Peyer's patch (tissue), 4 donors: ENCODE results near the gene LTBR. TPM values are rescaled to one million over a fixed set of nuclear protein-coding genes. Genes with fewer than 3 reads are reported as not detected.

Source experiments
- DNase-seq, 3 donors: peaks; one replicate each; pipeline ENCODE4 v3.0.0-alpha.2; 2017 to 2019
- H3K27ac ChIP-seq, 4 donors: fragments of 200-600 bp; sonication (generic); one replicate each; pipeline ENCODE4 v1.5.1; 2016 to 2019
- H3K27me3 ChIP-seq, 2 donors: fragments of 200-600 bp; sonication (generic); one replicate each; pipeline ENCODE4 v1.5.1; 2019
- H3K36me3 ChIP-seq, 3 donors: fragments of 200-600 bp; sonication (generic); one replicate each; pipeline ENCODE4 v1.5.1; 2016 to 2019
- H3K4me1 ChIP-seq, 4 donors: fragments of 200-600 bp; sonication (generic); one replicate each; pipeline ENCODE4 v1.5.1; 2016 to 2019
- H3K4me3 ChIP-seq, 4 donors: fragments of 200-600 bp; sonication (generic); 1 replicate in 3 of 4; 2 replicates in 1 of 4; pipeline ENCODE4 v1.5.1; 2016 to 2019; ENCODE audit warnings: mild to moderate bottlenecking in 1 of 4
- H3K9me3 ChIP-seq, 4 donors: fragments of 200-600 bp; sonication (generic); one replicate each; pipeline ENCODE4 v1.5.1; 2016 to 2019; ENCODE audit warnings: mild to moderate bottlenecking in 1 of 4
- CTCF ChIP-seq, 6 experiments: fragments of 450-650 bp in 4 of 6; fragments of 200-600 bp in 2 of 6; sonication (generic) in 1 of 6; IDR thresholded peaks; one replicate each; pipeline ENCODE4 v1.5.1; 2017 to 2019; ENCODE audit warnings: antibody characterized with exemption in 6 of 6, mild to moderate bottlenecking in 3 of 6, moderate library complexity in 1 of 6
- POLR2A ChIP-seq, 2 donors: fragments of 450-650 bp; IDR thresholded peaks; one replicate each; pipeline ENCODE4 v1.5.1; 2017; ENCODE audit warnings: antibody characterized with exemption in 2 of 2, mild to moderate bottlenecking in 2 of 2, moderate library complexity in 2 of 2
- total RNA-seq, 4 donors: library from RNA; depleted of rRNA; stranded (reverse); fragments of >200 nt; gene quantifications; one replicate each; pipeline ENCODE4 v1.1.0, GENCODE V29; 2016

Gene LTBR
- total RNA-seq, 4 donors from 2014 or later, result 113 to 313 (median 294) TPM

- TF ChIP-seq CTCF (IDR thresholded peaks at IDR 0.05) (no peak), POLR2A (IDR thresholded peaks at IDR 0.05) (peak in 1 of 2 donors; percentile 46)
- Histone ChIP-seq H3K27ac (peak overlapping the region; percentile 2 to 81 (median 62)), H3K36me3 (no peaks in the 10 kb centered on the region), H3K4me3 (peak overlapping the region in 2 of 4 donors; percentile 40 to 44), H3K9me3 (no peaks in the 10 kb centered on the region), H3K4me1 (peaks cover 0 to 50% (median 8%) of the 10 kb centered on the region in 4 donors), H3K27me3 (no peaks in the 10 kb centered on the region)
- peak in 2 of 3 donors; percentile 59 to 60 for DNase-seq
Measured at GRCh38 chr12:6373022-6373787, 10.8 kb upstream of the LTBR start.

GRCh38 chr12:6374028-6374785 is 9.8 kb upstream of the LTBR start:
- H3K27me3 ChIP-seq, result no peaks in the 10 kb centered on the region
- no peaks in the 10 kb centered on the region for H3K36me3 ChIP-seq
- H3K27ac ChIP-seq, result peak overlapping the region in 3 of 4 donors; percentile 47 to 81 (median 78)
- peak overlapping the region in 2 of 4 donors; percentile 40 to 44 for H3K4me3 ChIP-seq
- peak in 1 of 3 donors; percentile 41 for DNase-seq
- H3K9me3 ChIP-seq, result no peaks in the 10 kb centered on the region
- peaks cover 0 to 58% (median 8%) of the 10 kb centered on the region in 4 donors for H3K4me1 ChIP-seq
- TF ChIP-seq POLR2A (IDR thresholded peaks at IDR 0.05) (no peak), CTCF (IDR thresholded peaks at IDR 0.05) (no peak)

GRCh38 chr12:6374786-6375160 is 9.2 kb upstream of the LTBR start:
- TF ChIP-seq POLR2A (IDR thresholded peaks at IDR 0.05), result no peak
- TF ChIP-seq CTCF (IDR thresholded peaks at IDR 0.05), result no peak
- DNase-seq, result peak in 1 of 3 donors; percentile 41
- Histone ChIP-seq H3K4me3 (peak overlapping the region in 2 of 4 donors; percentile 40 to 44), H3K27me3 (no peaks in the 10 kb centered on the region), H3K36me3 (no peaks in the 10 kb centered on the region), H3K9me3 (no peaks in the 10 kb centered on the region), H3K27ac (peak overlapping the region in 3 of 4 donors; percentile 39 to 81 (median 78)), H3K4me1 (peaks cover 0 to 58% (median 8%) of the 10 kb centered on the region in 4 donors)

- peak in 2 of 3 donors; percentile 61 to 82 for DNase-seq
- no peaks in the 10 kb centered on the region for H3K36me3 ChIP-seq
- H3K4me1 ChIP-seq, result peaks cover 0 to 58% (median 8%) of the 10 kb centered on the region in 4 donors
- no peaks in the 10 kb centered on the region for H3K27me3 ChIP-seq
- H3K27ac ChIP-seq, result peak within 1 kb of the TSS; percentile 36 to 81 (median 58)
- TF ChIP-seq POLR2A (IDR thresholded peaks at IDR 0.05) (peak; percentile 60 to 62), CTCF (IDR thresholded peaks at IDR 0.05) (no peak)
- no peaks in the 10 kb centered on the region for H3K9me3 ChIP-seq
- peak within 1 kb of the TSS in 2 of 4 donors; percentile 40 to 44 for H3K4me3 ChIP-seq
Measured at GRCh38 chr12:6375269-6376078, 8.5 kb upstream of the LTBR start, which contains the start of gene SCNN1A. SCNN1A (minus strand) TSS chr12:6375563; CDS start chr12:6374783, 780 bp downstream.
